CD14-positive monocyte (primary cell): ENCODE results near the gene ERGIC1. TPM values are rescaled to one million over a fixed set of nuclear protein-coding genes. Genes with fewer than 3 reads are reported as not detected.

Source experiments
- DNase-seq, 3 donors: peaks; one replicate each; pipeline ENCODE4 v3.0.0-alpha.2; 2011 to 2022
- H2AFZ ChIP-seq: 2 replicates; pipeline ENCODE4 v1.6.0; 2012; ENCODE audit warnings: mild to moderate bottlenecking, low read depth, low read length, inconsistent platforms; ENCODE audit not compliant: insufficient read depth, poor library complexity, severe bottlenecking
- H3K27ac ChIP-seq, 2 donors: 1 replicate in 1 of 2; 2 replicates in 1 of 2; pipeline ENCODE4 v1.5.1; 2012 to 2013; ENCODE audit warnings: low read length in 2 of 2, control low read depth in 1 of 2, inconsistent platforms in 1 of 2, low read depth in 1 of 2, mild to moderate bottlenecking in 1 of 2
- H3K27me3 ChIP-seq, 2 donors: one replicate each; pipeline versions ENCODE4 v1.6.0 to v1.6.1; 2011 to 2013; ENCODE audit warnings: low read length in 2 of 2; ENCODE audit not compliant: control insufficient read depth in 2 of 2, insufficient read depth in 2 of 2
- H3K36me3 ChIP-seq, 2 donors: replicated peaks in 1 of 2; 1 replicate in 1 of 2; 2 replicates in 1 of 2; pipeline versions ENCODE4 v1.5.1 to v1.6.1; 2012 to 2013; ENCODE audit warnings: low read length in 2 of 2, control low read depth in 1 of 2, inconsistent platforms in 1 of 2, mild to moderate bottlenecking in 1 of 2; ENCODE audit not compliant: insufficient read depth in 2 of 2, control insufficient read depth in 1 of 2
- H3K4me1 ChIP-seq, 2 donors: 1 replicate in 1 of 2; 2 replicates in 1 of 2; pipeline versions ENCODE4 v1.5.1 to v1.6.1; 2012 to 2013; ENCODE audit warnings: low read length in 2 of 2, control low read depth in 1 of 2, inconsistent platforms in 1 of 2, mild to moderate bottlenecking in 1 of 2, moderate library complexity in 1 of 2; ENCODE audit not compliant: insufficient read depth in 2 of 2, control insufficient read depth in 1 of 2
- H3K4me2 ChIP-seq: replicated peaks from 2 replicates; pipeline ENCODE3; 2012; ENCODE audit warnings: low read length, moderate library complexity, mild to moderate bottlenecking; ENCODE audit not compliant: poor library complexity, severe bottlenecking; ENCODE audit errors: extremely low read depth
- H3K4me3 ChIP-seq, 3 experiments: fragments of 200-600 bp in 1 of 3; sonication (generic) in 1 of 3; replicated peaks in 1 of 3; 1 replicate in 2 of 3; 2 replicates in 1 of 3; pipeline ENCODE4 v1.5.1; 2011 to 2013; ENCODE audit warnings: low read length in 3 of 3, mild to moderate bottlenecking in 3 of 3, control low read depth in 2 of 3, low read depth in 2 of 3, inconsistent platforms in 1 of 3, moderate library complexity in 1 of 3
- H3K79me2 ChIP-seq: 2 replicates; pipeline ENCODE4 v1.6.0; 2012; ENCODE audit warnings: mild to moderate bottlenecking, control low read depth, inconsistent platforms, low read length, moderate library complexity; ENCODE audit not compliant: insufficient read depth
- H3K9ac ChIP-seq: 2 replicates; pipeline ENCODE4 v1.6.0; 2017; ENCODE audit warnings: low read length, mild to moderate bottlenecking; ENCODE audit not compliant: insufficient read depth, poor library complexity, severe bottlenecking
- H3K9me3 ChIP-seq, 2 donors: replicated peaks in 1 of 2; 1 replicate in 1 of 2; 2 replicates in 1 of 2; pipeline versions ENCODE4 v1.5.1 to v1.6.1; 2012 to 2013; ENCODE audit warnings: low read length in 2 of 2, control low read depth in 1 of 2; ENCODE audit not compliant: control insufficient read depth in 1 of 2, insufficient read depth in 1 of 2
- H4K20me1 ChIP-seq: 2 replicates; pipeline ENCODE4 v1.6.0; 2012; ENCODE audit warnings: mild to moderate bottlenecking, low read length, control low read depth, moderate library complexity; ENCODE audit not compliant: insufficient read depth
- H3K27ac Mint-ChIP-seq, 7 donors: one replicate each; pipeline ENCODE4 v1.8.0; 2020; ENCODE audit warnings: mild to moderate bottlenecking in 7 of 7, mixed read lengths in 7 of 7, moderate library complexity in 6 of 7, inconsistent platforms in 2 of 7
- H3K27me3 Mint-ChIP-seq, 3 donors: one replicate each; pipeline ENCODE4 v1.8.0; 2021 to 2022; ENCODE audit warnings: low read depth in 3 of 3, mild to moderate bottlenecking in 3 of 3, mixed read lengths in 3 of 3, moderate library complexity in 3 of 3, inconsistent platforms in 1 of 3
- H3K36me3 Mint-ChIP-seq, 2 donors: one replicate each; pipeline ENCODE4 v1.8.0; 2020; ENCODE audit warnings: mixed read lengths in 2 of 2, inconsistent platforms in 1 of 2, mild to moderate bottlenecking in 1 of 2
- H3K4me1 Mint-ChIP-seq: one replicate; pipeline ENCODE4 v1.8.0; 2020; ENCODE audit warnings: mild to moderate bottlenecking, mixed read lengths
- H3K4me3 Mint-ChIP-seq, 2 donors: one replicate each; pipeline ENCODE4 v1.8.0; 2020; ENCODE audit warnings: mild to moderate bottlenecking in 2 of 2, mixed read lengths in 2 of 2, moderate library complexity in 1 of 2
- H3K9me3 Mint-ChIP-seq, 7 donors: one replicate each; pipeline ENCODE4 v1.8.0; 2020 to 2022; ENCODE audit warnings: mixed read lengths in 7 of 7, mild to moderate bottlenecking in 6 of 7, moderate library complexity in 6 of 7, inconsistent platforms in 2 of 7
- CTCF ChIP-seq: fragments of 200-600 bp; IDR thresholded peaks from one replicate; pipeline ENCODE4 v1.8.0; 2022; ENCODE audit warnings: antibody characterized with exemption, mild to moderate bottlenecking
- WGBS: methylation state at CpG from one replicate; pipeline ENCODE4 v1.1.5; 2013; ENCODE audit warnings: missing lambda C conversion rate; ENCODE audit not compliant: insufficient coverage; 5-methylcytosine and 5-hydroxymethylcytosine counted together
- intact Hi-C, 2 donors: fragments of 100-400 bp; cut with micrococcal nuclease; formaldehyde crosslinking; loops; one replicate each; pipeline versions ENCODE4 v1.15.0 to v1.15.1; 2023
- polyA plus RNA-seq, 3 donors: library from polyadenylated mRNA; depleted of rRNA in 1 of 3; unstranded in 2 of 3; stranded (reverse) in 1 of 3; fragments of 300-500 nt in 2 of 3; fragments of >200 nt in 1 of 3; fragmentation: Illumina TruSeq in 2 of 3; gene quantifications; 1 replicate in 2 of 3; 2 replicates in 1 of 3; pipeline ENCODE4 v1.2.3, GENCODE V29; 2012 to 2021

ERGIC1 gene
- polyA plus RNA-seq, 3 donors: 28.3 to 76.2 (median 34.1) TPM

DNA sequence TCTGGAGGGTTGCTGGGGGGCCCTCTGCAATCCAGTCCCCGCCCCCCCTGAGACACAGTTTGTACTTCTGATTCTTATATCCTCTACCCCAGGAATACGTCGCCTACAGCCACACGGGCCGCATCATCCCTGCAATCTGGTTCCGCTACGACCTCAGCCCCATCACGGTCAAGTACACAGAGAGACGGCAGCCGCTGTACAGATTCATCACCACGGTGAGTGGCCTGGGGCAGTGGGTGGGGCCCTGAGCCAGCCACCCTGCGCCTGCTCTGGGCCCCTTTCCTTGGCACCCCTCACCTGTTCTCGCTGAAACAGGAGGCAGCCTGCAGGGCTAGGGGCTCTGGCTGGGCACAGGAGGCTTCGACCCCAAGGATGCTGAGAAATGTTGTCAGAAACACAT, 101.0 kb downstream of the ERGIC1 start:
- Histone ChIP-seq H3K4me3 (no peak overlapping the region), H3K36me3 (peaks cover 23 to 35% of the 10 kb centered on the region in 2 donors), H3K9me3 (no peaks in the 10 kb centered on the region), H3K27me3 (no peaks in the 10 kb centered on the region), H2AFZ (no peak overlapping the region), H3K4me1 (no peaks in the 10 kb centered on the region), H3K4me2 (no peak overlapping the region), H3K9ac (no peak overlapping the region), H3K79me2 (no peaks in the 10 kb centered on the region), H3K27ac (no peak overlapping the region), H4K20me1 (no peaks in the 10 kb centered on the region)
- H3K36me3 Mint-ChIP-seq: peaks cover 51 to 71% of the 10 kb centered on the region in 2 donors
- peaks cover 0 to 1% (median 0%) of the 10 kb centered on the region in 7 donors for H3K9me3 Mint-ChIP-seq
- 97% methylated on average over 13 of the region's 14 CpGs for WGBS
- peaks cover 0 to 2% (median 1%) of the 10 kb centered on the region in 3 donors for H3K27me3 Mint-ChIP-seq
- DNase-seq: no peak
- peaks cover 7% of the 10 kb centered on the region for H3K4me1 Mint-ChIP-seq
- no peak overlapping the region for H3K4me3 Mint-ChIP-seq
- intact Hi-C loops: no loop called here
- H3K27ac Mint-ChIP-seq: peak overlapping the region in 1 of 7 donors; percentile 76
- no peak for TF ChIP-seq CTCF

- H3K27ac Mint-ChIP-seq: peak overlapping the region in 3 of 7 donors; percentile 14 to 53 (median 32)
- H3K4me3 Mint-ChIP-seq: no peak overlapping the region
- Histone ChIP-seq H3K36me3 (peaks cover 23 to 48% of the 10 kb centered on the region in 2 donors), H3K9me3 (no peaks in the 10 kb centered on the region), H3K27me3 (no peaks in the 10 kb centered on the region), H3K4me3 (no peak overlapping the region), H3K27ac (no peak overlapping the region), H4K20me1 (no peaks in the 10 kb centered on the region), H3K9ac (no peak overlapping the region), H3K4me2 (no peak overlapping the region), H2AFZ (no peak overlapping the region), H3K79me2 (no peaks in the 10 kb centered on the region), H3K4me1 (no peaks in the 10 kb centered on the region)
- intact Hi-C loops: no loop called here
- no peak for DNase-seq
- peaks cover 54 to 79% of the 10 kb centered on the region in 2 donors for H3K36me3 Mint-ChIP-seq
- WGBS: 93% methylated on average over 5 of the region's 5 CpGs
- no peak for TF ChIP-seq CTCF
- peaks cover 7% of the 10 kb centered on the region for H3K4me1 Mint-ChIP-seq
- H3K27me3 Mint-ChIP-seq: peaks cover 0 to 1% (median 0%) of the 10 kb centered on the region in 3 donors
- H3K9me3 Mint-ChIP-seq: peaks cover 0 to 1% (median 0%) of the 10 kb centered on the region in 7 donors
These were observed 102.3 kb downstream of the ERGIC1 start for GRCh38 chr5:172936401-172936800.
